Measurements from ENCODE around the gene UGT2A3. TPM values are rescaled to one million over a fixed set of nuclear protein-coding genes. Genes with fewer than 3 reads are reported as not detected.

The UGT2A3 gene
- total and polyA plus RNA-seq, 2 experiments from 2014 or later = not detected

DNA sequence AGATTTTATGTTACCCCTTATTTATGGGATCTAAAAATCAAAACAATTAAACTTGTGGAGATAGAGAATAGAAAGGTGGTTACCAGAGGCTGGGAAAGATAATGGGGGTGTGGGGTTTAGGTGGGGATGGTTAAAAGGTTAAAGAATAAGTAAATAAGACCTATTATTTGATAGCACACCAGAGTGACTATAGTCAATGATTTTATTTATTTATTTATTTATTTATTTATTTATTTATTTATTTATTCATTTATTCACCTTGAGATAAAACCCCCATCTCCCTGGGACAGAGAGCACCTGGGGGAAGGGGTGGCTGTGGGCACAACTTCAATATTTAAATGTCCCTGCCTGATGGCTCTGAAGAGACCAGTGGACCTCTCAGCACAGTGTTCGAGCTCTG lies 66.1 kb downstream of the UGT2A3 start:
- no peaks in the 10 kb centered on the region for H3K27me3 ChIP-seq
- DNase-seq (ENCODE audit: low read depth in 1 of 2, low spot score in 1 of 2) = no peak
- no peaks in the 10 kb centered on the region for H3K9me3 ChIP-seq (ENCODE audit: low read depth)
- TF ChIP-seq CTCF (IDR thresholded peaks at IDR 0.05; ENCODE audit: low read depth, low read length) = no peak
- H3K4me1 ChIP-seq (ENCODE audit: low read depth) = peaks cover 4% of the 10 kb centered on the region
- no peaks in the 10 kb centered on the region for H3K36me3 ChIP-seq
- H3K27ac ChIP-seq = no peak overlapping the region
- H3K4me3 ChIP-seq = no peak overlapping the region

DNA sequence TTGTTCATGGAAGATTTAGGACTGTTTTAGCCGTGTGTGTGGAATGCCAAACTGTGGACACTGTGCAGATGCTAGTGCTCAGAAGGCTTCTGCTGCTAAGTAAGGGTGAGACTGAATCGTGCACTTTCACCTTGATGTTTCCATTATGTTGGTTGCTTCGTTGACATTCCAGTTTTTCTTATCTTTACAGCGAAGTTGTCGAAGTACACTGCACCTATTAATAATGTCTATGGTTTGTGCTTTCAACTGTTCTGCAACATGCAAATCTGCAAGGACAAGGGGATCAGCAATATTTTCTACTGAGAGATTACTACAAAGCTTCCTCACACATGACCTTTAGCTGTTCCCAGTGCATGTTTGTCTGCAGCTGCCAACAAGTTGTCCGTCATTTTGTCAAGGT lies 67.7 kb downstream of the UGT2A3 start:
- Histone ChIP-seq H3K36me3 (no peaks in the 10 kb centered on the region), H3K27ac (peak overlapping the region; percentile 18), H3K9me3 (ENCODE audit: low read depth) (no peaks in the 10 kb centered on the region), H3K27me3 (no peaks in the 10 kb centered on the region), H3K4me1 (ENCODE audit: low read depth) (peaks cover 4% of the 10 kb centered on the region), H3K4me3 (no peak overlapping the region)
- TF ChIP-seq CTCF (IDR thresholded peaks at IDR 0.05; ENCODE audit: low read depth, low read length) = no peak
- DNase-seq (ENCODE audit: low read depth in 1 of 2, low spot score in 1 of 2) = no peak

Other genes starting within 250 kb of the UGT2A3 start
- gene UGT2B10, start 135.8 kb downstream of the UGT2A3 start, total RNA-seq = not detected in 2 replicates
- not detected in 2 replicates for gene UGT2B10, start 135.8 kb downstream of the UGT2A3 start, polyA plus RNA-seq
- gene UGT2B7, start 144.7 kb upstream of the UGT2A3 start, total RNA-seq = not detected in 2 replicates
- not detected in 2 replicates for gene UGT2B7, start 144.7 kb upstream of the UGT2A3 start, polyA plus RNA-seq